IMR-90 (cell line): ENCODE data around the gene PGGT1B. TPM values are rescaled to one million over a fixed set of nuclear protein-coding genes. Genes with fewer than 3 reads are reported as not detected.

Experiments
- ATAC-seq: fragments of 200-7000 bp; cut with Tn5 transposase; 2 replicates; pipeline ENCODE4 v1.9.1; 2020; ENCODE audit warnings: low read depth, mild to moderate bottlenecking, moderate library complexity
- BruUV-seq: library from RNA; stranded (reverse); fragments of 400-500 nt; replicated peaks from 2 replicates; lab custom pipeline; 2021; lab: Mats Ljungman, UMichigan
- CTCF ChIA-PET: fragments of 300-600 bp; formaldehyde crosslinking; extraction: SDS; loops from one replicate; lab custom pipeline; 2021; ENCODE audit warnings: antibody characterized with exemption; lab: Yijun Ruan, JAX
- POLR2A ChIA-PET: fragments of 300-600 bp; sonication (Branson Sonifier 250); formaldehyde crosslinking; loops from one replicate; lab custom pipeline; 2022; ENCODE audit warnings: antibody characterized with exemption; ENCODE audit not compliant: unreplicated experiment; lab: Charles Lee
- DNase-seq: peaks from one replicate; pipeline ENCODE4 v3.0.0; 2013
- H2AFZ ChIP-seq: replicated peaks from 2 replicates; pipeline ENCODE3; 2013; ENCODE audit warnings: low read length, mild to moderate bottlenecking; ENCODE audit not compliant: poor library complexity
- H2AK5ac ChIP-seq: 2 replicates; pipeline ENCODE4 v1.6.1; 2013; ENCODE audit warnings: low read depth, low read length, inconsistent platforms
- H2AK9ac ChIP-seq: replicated peaks from 2 replicates; pipeline ENCODE3; 2013; ENCODE audit warnings: mild to moderate bottlenecking, low read depth, low read length, moderate library complexity; ENCODE audit not compliant: poor library complexity
- H2BK120ac ChIP-seq: 2 replicates; pipeline ENCODE4 v1.6.1; 2013; ENCODE audit warnings: low read depth, low read length, inconsistent platforms
- H2BK15ac ChIP-seq: 3 replicates; pipeline ENCODE4 v1.6.1; 2013; ENCODE audit warnings: low read depth, low read length, inconsistent platforms
- H2BK20ac ChIP-seq: 2 replicates; pipeline ENCODE4 v1.6.1; 2013; ENCODE audit warnings: low read depth, mild to moderate bottlenecking, inconsistent platforms, low read length, moderate library complexity
- H2BK5ac ChIP-seq: 2 replicates; pipeline ENCODE4 v1.6.1; 2013; ENCODE audit warnings: mild to moderate bottlenecking, low read depth, low read length, inconsistent platforms; ENCODE audit not compliant: poor library complexity, severe bottlenecking
- H3K14ac ChIP-seq: replicated peaks from 2 replicates; pipeline ENCODE4 v1.6.1; 2013; ENCODE audit warnings: low read depth, low read length, inconsistent platforms
- H3K18ac ChIP-seq: 2 replicates; pipeline ENCODE4 v1.6.1; 2013; ENCODE audit warnings: low read depth, low read length, control low read depth
- H3K23ac ChIP-seq: 2 replicates; pipeline ENCODE4 v1.6.1; 2013; ENCODE audit warnings: low read depth, low read length, inconsistent platforms
- H3K27ac ChIP-seq: 2 replicates; pipeline ENCODE4 v1.5.1; 2013; ENCODE audit warnings: mild to moderate bottlenecking, control low read depth, low read length; ENCODE audit not compliant: insufficient read depth
- H3K27me3 ChIP-seq: 2 replicates; pipeline ENCODE4 v1.6.1; 2013; ENCODE audit warnings: low read length; ENCODE audit not compliant: control insufficient read depth, insufficient read depth
- H3K36me3 ChIP-seq: 2 replicates; pipeline ENCODE4 v1.6.1; 2013; ENCODE audit warnings: low read length, mixed read lengths; ENCODE audit not compliant: control insufficient read depth, insufficient read depth
- H3K4ac ChIP-seq: 2 replicates; pipeline ENCODE4 v1.6.1; 2013; ENCODE audit warnings: low read depth, low read length, inconsistent platforms
- H3K4me1 ChIP-seq: 2 replicates; pipeline ENCODE4 v1.6.1; 2013; ENCODE audit warnings: low read length, mixed read lengths; ENCODE audit not compliant: control insufficient read depth, insufficient read depth
- H3K4me2 ChIP-seq: 2 replicates; pipeline ENCODE4 v1.6.1; 2013; ENCODE audit warnings: low read depth, mild to moderate bottlenecking, control low read depth, low read length, moderate library complexity
- H3K4me3 ChIP-seq: 2 replicates; pipeline ENCODE4 v1.5.1; 2013; ENCODE audit warnings: low read depth, mild to moderate bottlenecking, control low read depth, low read length, moderate library complexity; ENCODE audit not compliant: insufficient read depth
- H3K56ac ChIP-seq: 2 replicates; pipeline ENCODE4 v1.6.1; 2013; ENCODE audit warnings: low read length, inconsistent platforms; ENCODE audit not compliant: insufficient read depth; ENCODE audit errors: extremely low read depth
- H3K79me1 ChIP-seq, 2 experiments: 2 replicates each; pipeline ENCODE4 v1.6.1; 2013; ENCODE audit warnings: low read length in 2 of 2, inconsistent platforms in 1 of 2, low read depth in 1 of 2
- H3K9ac ChIP-seq: 2 replicates; pipeline ENCODE4 v1.6.1; 2013; ENCODE audit warnings: low read depth, low read length, control low read depth
- H3K9me1 ChIP-seq: 2 replicates; pipeline ENCODE4 v1.6.1; 2013; ENCODE audit warnings: low read length, inconsistent platforms; ENCODE audit not compliant: insufficient read depth
- H3K9me3 ChIP-seq: 2 replicates; pipeline ENCODE4 v1.6.1; 2013; ENCODE audit warnings: low read length; ENCODE audit not compliant: control insufficient read depth, insufficient read depth
- H4K20me1 ChIP-seq: 2 replicates; pipeline ENCODE4 v1.6.1; 2013; ENCODE audit warnings: low read length, inconsistent platforms; ENCODE audit not compliant: insufficient read depth
- H4K5ac ChIP-seq: 2 replicates; pipeline ENCODE4 v1.6.1; 2013; ENCODE audit warnings: mild to moderate bottlenecking, low read depth, low read length, control low read depth
- H4K8ac ChIP-seq, 2 experiments: 2 replicates each; pipeline ENCODE4 v1.6.1; 2013; ENCODE audit warnings: low read depth in 2 of 2, low read length in 2 of 2, control low read depth in 1 of 2, inconsistent platforms in 1 of 2
- H4K91ac ChIP-seq: 2 replicates; pipeline ENCODE4 v1.6.1; 2013; ENCODE audit warnings: low read depth, low read length, inconsistent platforms; ENCODE audit not compliant: insufficient read depth
- MAFK ChIP-seq: IDR thresholded peaks from 2 replicates; pipeline ENCODE4 v1.6.1; 2012; ENCODE audit warnings: low read depth, low read length, improper control_type of control experiment
- MXI1 ChIP-seq: IDR thresholded peaks from 2 replicates; pipeline ENCODE4 v1.6.1; 2012; ENCODE audit warnings: low read depth, mild to moderate bottlenecking, low read length, moderate library complexity, borderline replicate concordance
- dilution Hi-C: fragments of 300-500 bp; cut with HindIII; formaldehyde crosslinking; loops from one replicate; pipeline ENCODE4 v1.14.3; 2018; ENCODE audit warnings: low sequenced_read_pairs; ENCODE audit not compliant: unreplicated experiment
- in situ Hi-C: fragments of 300-500 bp; cut with MboI; formaldehyde crosslinking; loops from 3 replicates; pipeline ENCODE4 v1.14.3; 2019; ENCODE audit warnings: low sequenced_read_pairs, inconsistent platforms, mixed read lengths
- intact Hi-C: fragments of 100-400 bp; cut with micrococcal nuclease; formaldehyde crosslinking; loops from 2 replicates; pipeline ENCODE4 v1.10.0; 2022
- polyA plus RNA-seq, 3 experiments: library from polyadenylated mRNA; depleted of rRNA; stranded (reverse); fragments of >200 nt; gene quantifications; 2 replicates each; pipeline ENCODE4 v1.2.3, GENCODE V29; 2012; ENCODE audit warnings: low replicate concordance in 1 of 3
- total RNA-seq: library from RNA; depleted of rRNA; stranded (reverse); fragments of >200 nt; gene quantifications from 2 replicates; pipeline ENCODE4 v1.2.3, GENCODE V29; 2012

The PGGT1B gene
- total and polyA plus RNA-seq, 2 of the 4 experiments (the other 2 are of a cell fraction) = 2.1 to 19.2 TPM

- H4K91ac ChIP-seq = no peak overlapping the region
- no peak overlapping the region for H2AK9ac ChIP-seq
- no peaks in the 10 kb centered on the region for H3K9me1 ChIP-seq
- H3K27ac ChIP-seq = no peak overlapping the region
- H3K9ac ChIP-seq = no peak overlapping the region
- CTCF ChIA-PET = no interaction called here
- H3K14ac ChIP-seq = no peak overlapping the region
- H2BK120ac ChIP-seq = no peak overlapping the region
- no peak overlapping the region for H2AFZ ChIP-seq
- TF ChIP-seq MAFK (0 out of 2 replicates have a peak, but pooled peaks have one; percentile 4), MXI1 (no peak)
- H3K56ac ChIP-seq = no peak overlapping the region
- POLR2A ChIA-PET = no interaction called here
- H3K9me3 ChIP-seq = peaks cover 2% of the 10 kb centered on the region; the same call in 1 of the 2 replicates
- no TSS peak for BruUV-seq
- no peaks in the 10 kb centered on the region for H3K27me3 ChIP-seq
- no peak overlapping the region for H4K5ac ChIP-seq
- no peak overlapping the region for H2BK5ac ChIP-seq
- ATAC-seq = no peak
- intact Hi-C loops = no loop called here
- H2AK5ac ChIP-seq = no peak overlapping the region
- H2BK20ac ChIP-seq = no peak overlapping the region
- no peaks in the 10 kb centered on the region for H3K36me3 ChIP-seq
- no peak overlapping the region for H3K18ac ChIP-seq
- no peak overlapping the region for H3K4me2 ChIP-seq
- no peaks in the 10 kb centered on the region for H3K4me1 ChIP-seq
- H2BK15ac ChIP-seq = no peak overlapping the region
- H4K8ac ChIP-seq = no peak overlapping the region
- dilution Hi-C loops = no loop called here
- in situ Hi-C loops = loop anchor here (25.0 kb wide), 1 partner anchor 546 kb away; the partner anchor contains the start of genes AP3S1 and ATG12
- H3K4ac ChIP-seq = no peak overlapping the region
- no peak overlapping the region for H3K4me3 ChIP-seq
- H3K23ac ChIP-seq = no peak overlapping the region
- H3K79me1 ChIP-seq = peaks cover 22 to 41% of the 10 kb centered on the region in 2 experiments
- no peaks in the 10 kb centered on the region for H4K20me1 ChIP-seq
- DNase-seq = no peak
Observed at GRCh38 chr5:115291397-115291796, 28.7 kb upstream of the PGGT1B start.
